Omental fat pad (tissue), 4 donors: ENCODE data around the gene HAUS1. TPM values are rescaled to one million over a fixed set of nuclear protein-coding genes. Genes with fewer than 3 reads are reported as not detected.

Source experiments
- ATAC-seq: fragments of 150-250 bp; one replicate; pipeline ENCODE4 v1.9.1; 2016; ENCODE audit warnings: mild to moderate bottlenecking, moderate library complexity; ENCODE audit not compliant: low FRiP score
- DNase-seq: peaks from one replicate; pipeline ENCODE4 v3.0.0-alpha.2; 2019; ENCODE audit warnings: low spot score
- CTCF ChIP-seq, 3 donors: fragments of 450-650 bp; IDR thresholded peaks; one replicate each; pipeline ENCODE4 v1.5.1; 2016 to 2017; ENCODE audit warnings: antibody characterized with exemption in 3 of 3, mild to moderate bottlenecking in 3 of 3, moderate library complexity in 2 of 3
- small RNA-seq: library from RNA; depleted of rRNA; stranded (forward); fragments of <200 nt; gene quantifications from one replicate; pipeline ENCODE3, GENCODE V24; 2016
- total RNA-seq, 4 donors: library from RNA; depleted of rRNA; stranded (reverse); fragments of >200 nt; gene quantifications; one replicate each; pipeline ENCODE4 v1.1.0, GENCODE V29; 2016

Gene HAUS1
- total RNA-seq, 4 donors from 2014 or later = 23.4 to 28.5 (median 27.3) TPM

DNA sequence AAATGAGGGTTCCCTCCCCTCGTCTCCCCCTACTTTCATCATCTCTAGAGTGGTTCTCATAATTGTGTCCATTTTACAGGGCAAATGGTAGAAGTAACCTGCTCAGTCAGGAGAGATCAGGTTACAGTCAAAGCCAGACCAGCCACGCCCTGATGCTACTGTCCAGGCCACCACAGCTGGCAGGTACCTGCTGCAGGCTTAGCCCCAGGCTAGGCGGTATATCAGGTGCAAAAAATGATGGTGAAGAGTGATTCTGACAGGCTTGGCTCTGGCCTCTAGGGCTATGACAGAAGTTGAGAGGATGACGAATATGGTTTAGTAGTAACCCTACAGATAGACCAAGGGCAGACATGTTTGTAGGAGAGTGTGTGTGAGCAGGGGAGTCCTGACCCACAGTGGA is 67.1 kb downstream of the HAUS1 start:
- no peak for TF ChIP-seq CTCF (IDR thresholded peaks at IDR 0.05)
- no peak for DNase-seq
- no peak for ATAC-seq

- DNase-seq (peak; percentile 77), ATAC-seq (peak; percentile 98)
- TF ChIP-seq CTCF (IDR thresholded peaks at IDR 0.05) = peak in 2 of 3 donors; percentile 23 to 53
Measured at GRCh38 chr18:46173393-46174341, 69.5 kb downstream of the HAUS1 start.

- DNase-seq (no peak), ATAC-seq (peak; percentile 7)
- no peak for TF ChIP-seq CTCF (IDR thresholded peaks at IDR 0.05)
Measured at GRCh38 chr18:46174342-46175041, 70.3 kb downstream of the HAUS1 start.

GRCh38 chr18:46176001-46176400 is 71.8 kb downstream of the HAUS1 start:
- ATAC-seq = no peak
- DNase-seq = no peak
- no peak for TF ChIP-seq CTCF (IDR thresholded peaks at IDR 0.05)

Small RNA genes within 50 kb of the gene (small RNA-seq; reads per million reads assigned to genes)
- not detected for gene RNU6-1278P
- not detected for gene RNY4P37

Other genes with a start within 250 kb of the HAUS1 start
- gene EPG5, start 137.1 kb upstream of the HAUS1 start, total RNA-seq = 10 to 100 TPM; 24.9 to 43.7 (median 26.2) TPM
- gene PSTPIP2, start 32.1 kb upstream of the HAUS1 start, total RNA-seq = 10 to 100 TPM in 2 of 4 donors, 1 to 10 TPM in 2; 4.4 to 17.0 (median 8.2) TPM
- 100 to 1,000 TPM; 322 to 491 (median 393) TPM for gene ATP5F1A, start 6.1 kb upstream of the HAUS1 start, total RNA-seq